Measurements from ENCODE around the gene DUSP18. TPM values are rescaled to one million over a fixed set of nuclear protein-coding genes. Genes with fewer than 3 reads are reported as not detected.

DUSP18 gene
- total RNA-seq, 1 experiment from 2014 or later = 2.6 TPM

Other genes with a start within 250 kb of the DUSP18 start
- gene MTFP1, start 242.1 kb downstream of the DUSP18 start, total RNA-seq (2014; rRNA removed; shearing (Covaris generic)) = 96.3 and 117 TPM in 2 replicates
- gene SEC14L3, start 195.9 kb downstream of the DUSP18 start, total RNA-seq (2014; rRNA removed; shearing (Covaris generic)) = not detected in 2 replicates
- not detected in 2 replicates for gene SEC14L4, start 162.2 kb downstream of the DUSP18 start, total RNA-seq (2014; rRNA removed; shearing (Covaris generic))
- 0.17 and 0.55 TPM in 2 replicates for gene SEC14L6, start 121.1 kb downstream of the DUSP18 start, total RNA-seq (2014; rRNA removed; shearing (Covaris generic))
- gene GAL3ST1, start 93.2 kb downstream of the DUSP18 start, total RNA-seq (2014; rRNA removed; shearing (Covaris generic)) = 8.4 and 11.9 TPM in 2 replicates
- 86.2 and 111 TPM in 2 replicates for gene PES1, start 76.0 kb downstream of the DUSP18 start, total RNA-seq (2014; rRNA removed; shearing (Covaris generic))
- gene TCN2, start 60.7 kb downstream of the DUSP18 start, total RNA-seq (2014; rRNA removed; shearing (Covaris generic)) = 35.6 and 40.3 TPM in 2 replicates
- gene SLC35E4, start 32.1 kb downstream of the DUSP18 start, total RNA-seq (2014; rRNA removed; shearing (Covaris generic)) = 5.1 and 6.5 TPM in 2 replicates
- gene OSBP2, start 27.0 kb upstream of the DUSP18 start, total RNA-seq (2014; rRNA removed; shearing (Covaris generic)) = 3.4 and 4.7 TPM in 2 replicates